Measurements from ENCODE around the gene PCBP3.
"Not testable (repeated sequence)": the region's sequence is repeated elsewhere in the genome, so short reads cannot be mapped to it uniquely, and the experiment has no call there.

The PCBP3 gene

DNA sequence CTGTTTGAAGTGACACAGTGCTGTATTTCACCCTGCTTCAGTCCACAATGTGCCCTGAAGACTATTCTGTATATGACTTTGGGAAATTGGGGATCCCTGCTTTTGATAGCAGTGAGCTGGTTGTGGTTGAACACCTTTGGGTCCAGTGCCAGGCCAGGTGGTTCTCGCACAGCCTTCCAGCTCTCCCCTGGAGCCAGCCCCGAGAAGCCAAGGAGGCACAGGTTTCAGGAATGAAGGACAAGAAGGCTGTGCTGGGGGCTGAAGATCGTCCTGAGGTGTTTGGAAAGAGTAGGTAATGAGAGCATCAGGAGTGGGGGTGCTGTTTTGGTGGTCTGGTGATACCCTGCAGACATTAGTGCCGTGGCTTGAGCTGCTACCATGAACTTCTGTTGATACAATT, 206.7 kb downstream of the PCBP3 start:
- DNase-seq = no peak

DNA sequence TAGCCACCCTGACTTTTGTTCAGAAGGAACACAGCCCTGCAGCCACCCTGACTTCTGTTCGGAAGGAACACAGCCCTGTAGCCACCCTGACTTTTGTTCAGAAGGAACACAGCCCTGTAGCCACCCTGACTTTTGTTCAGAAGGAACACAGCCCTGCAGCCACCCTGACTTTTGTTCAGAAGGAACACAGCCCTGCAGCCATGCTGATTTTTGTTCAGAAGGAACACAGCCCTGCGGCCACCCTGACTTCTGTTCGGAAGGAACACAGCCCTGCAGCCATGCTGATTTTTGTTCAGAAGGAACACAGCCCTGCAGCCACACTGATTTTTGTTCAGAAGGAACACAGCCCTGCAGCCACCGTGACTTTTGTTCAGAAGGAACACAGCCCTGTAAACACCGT, 208.9 kb downstream of the PCBP3 start:
- not testable (repeated sequence) for DNase-seq

DNA sequence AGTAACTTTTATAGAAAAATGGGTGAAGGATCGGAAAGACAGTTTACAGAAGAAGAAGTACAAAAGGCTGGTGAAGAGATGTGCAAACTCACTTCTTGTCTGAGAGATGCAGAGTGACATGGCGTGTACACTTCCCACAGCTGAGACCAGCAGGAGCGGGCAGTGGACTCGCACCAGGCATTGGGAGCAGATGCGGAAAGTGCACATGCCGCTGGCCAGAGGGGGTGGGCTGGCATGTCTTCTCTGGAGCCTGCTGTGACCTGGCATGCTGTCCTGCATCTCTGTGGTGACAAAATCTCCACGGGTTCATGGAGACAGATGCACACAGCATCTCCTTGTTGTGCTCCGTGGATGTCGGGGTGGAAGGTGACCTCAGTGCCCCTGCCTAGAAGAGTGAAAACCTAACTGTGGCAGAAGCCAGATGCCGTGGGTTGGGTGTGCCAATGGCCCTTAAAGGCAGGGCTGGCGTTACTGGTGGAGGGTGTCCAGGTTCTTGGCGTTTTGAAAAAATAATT, 209.4 kb downstream of the PCBP3 start:
- DNase-seq = no peak

DNA sequence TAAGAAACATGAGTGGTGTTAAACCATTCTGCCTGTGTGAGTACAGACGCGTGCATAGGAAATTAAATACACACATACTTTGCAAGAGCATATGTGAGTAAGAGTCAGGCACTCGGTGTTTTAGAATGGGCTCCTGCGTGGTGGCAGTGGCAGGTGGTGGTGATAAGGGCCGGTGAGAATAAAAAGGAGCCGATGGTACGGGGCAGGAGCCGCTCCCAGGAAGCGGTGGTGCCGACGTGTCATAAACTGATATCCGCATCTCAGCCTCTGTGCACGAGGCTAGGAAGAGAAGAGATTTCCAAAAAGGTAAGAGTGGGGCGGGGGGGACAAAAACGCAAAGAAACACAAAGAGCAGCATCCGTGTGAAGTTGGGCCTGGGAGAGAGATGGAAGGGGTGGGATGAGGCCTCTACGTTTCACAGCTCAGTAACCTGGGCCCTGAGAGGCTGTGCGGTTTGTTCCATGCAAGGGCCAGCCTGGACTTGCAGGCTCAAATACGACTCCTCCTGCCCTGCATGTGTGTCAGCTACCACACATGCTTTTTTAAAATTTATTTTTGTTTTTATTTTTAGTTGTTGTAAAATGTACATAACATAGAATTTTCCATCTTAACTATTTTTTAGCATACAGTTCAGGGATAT, 210.3 kb downstream of the PCBP3 start:
- DNase-seq = no peak

DNA sequence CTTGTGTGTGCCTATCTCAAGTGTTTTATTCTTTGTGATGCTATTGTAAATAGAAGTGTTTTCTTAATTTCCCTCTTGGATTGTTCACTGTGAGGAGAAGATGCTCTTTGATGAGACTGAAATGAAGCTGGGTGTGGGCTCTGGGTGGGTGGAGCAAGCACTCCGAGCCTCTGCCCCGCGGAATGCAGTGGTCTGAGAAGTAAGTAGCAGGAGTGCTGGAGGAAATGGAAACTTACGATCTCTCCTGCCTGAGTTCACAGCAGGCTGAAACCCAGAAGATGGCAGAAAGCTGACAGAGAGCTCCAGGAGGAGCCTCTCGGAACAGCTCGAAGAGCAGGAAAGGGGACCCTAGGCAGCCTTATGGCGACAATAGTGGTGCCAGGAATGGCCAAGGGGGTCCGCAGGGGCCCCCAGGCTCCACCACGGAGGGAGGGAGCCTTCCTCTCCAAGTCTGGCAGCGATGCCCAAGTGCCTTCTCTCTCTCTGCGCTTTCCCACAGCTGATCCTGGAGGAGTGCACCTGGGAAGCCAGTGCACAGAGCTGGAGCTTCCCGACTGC, 211.2 kb downstream of the PCBP3 start:
- DNase-seq = no peak

DNA sequence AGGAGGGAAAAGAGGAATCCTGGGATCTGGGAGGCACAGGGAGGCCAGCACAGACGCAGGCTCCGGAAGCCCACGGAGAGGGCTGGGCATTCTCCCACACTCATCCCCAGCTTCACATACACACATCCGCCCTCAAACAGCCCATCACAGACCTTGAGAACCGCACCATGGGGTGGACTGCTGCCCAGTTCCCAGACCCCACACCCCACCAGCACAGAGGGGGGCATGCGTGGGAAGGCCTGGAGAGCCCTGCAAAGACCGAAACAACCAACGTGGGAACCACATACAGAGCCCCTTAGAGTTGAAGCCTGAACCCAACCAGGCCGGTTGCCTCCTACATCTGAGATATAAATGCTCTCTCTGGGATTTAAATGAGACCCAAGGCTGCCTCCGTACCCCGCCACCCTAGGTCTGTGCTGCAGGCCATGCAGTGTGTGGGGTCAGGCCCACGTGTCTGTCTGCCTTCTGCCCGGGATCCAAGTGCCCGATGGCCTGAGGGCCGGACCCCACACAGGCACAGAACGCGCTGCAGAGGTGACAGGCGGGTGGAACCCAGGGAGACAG, 211.8 kb downstream of the PCBP3 start:
- no peak for DNase-seq

DNA sequence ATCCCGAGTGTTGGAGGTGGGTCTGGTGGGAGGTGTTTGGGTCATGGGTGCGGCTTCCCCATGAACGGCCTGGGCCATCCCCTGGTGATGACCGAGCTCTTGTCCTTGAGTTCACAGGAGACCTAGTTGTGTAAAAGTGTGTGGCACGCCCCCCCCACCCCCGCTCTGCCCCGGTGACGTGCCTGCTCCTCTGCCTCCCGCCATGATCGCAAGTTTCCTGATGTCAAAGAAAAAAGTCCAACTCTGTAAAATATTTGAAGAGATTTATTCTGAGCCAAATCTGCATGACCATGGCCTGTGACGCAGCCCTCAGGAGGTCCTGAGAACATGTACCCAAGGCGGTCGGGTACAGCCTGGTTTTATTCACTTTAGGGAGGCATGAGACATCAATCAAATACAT, 212.9 kb downstream of the PCBP3 start:
- no peak for DNase-seq

DNA sequence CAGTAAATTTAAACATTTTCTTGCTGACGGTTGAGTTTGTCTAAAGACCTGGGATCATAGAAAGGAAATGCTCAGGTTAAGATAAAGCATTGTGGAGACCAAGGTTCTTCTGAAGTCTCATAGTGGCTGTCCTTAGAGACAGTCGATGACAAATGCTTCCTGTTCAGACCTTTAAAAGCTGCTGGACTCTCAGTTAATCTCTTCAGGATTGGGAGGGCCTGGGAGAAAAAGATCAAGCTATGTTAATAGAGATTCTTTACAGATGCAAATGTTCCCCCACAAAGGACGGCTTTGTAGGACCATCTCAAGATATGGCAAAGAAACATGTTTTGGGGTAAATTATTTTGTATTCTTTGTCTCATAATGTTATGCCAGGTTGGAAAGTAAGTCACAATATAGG, 213.4 kb downstream of the PCBP3 start:
- no peak for DNase-seq

DNA sequence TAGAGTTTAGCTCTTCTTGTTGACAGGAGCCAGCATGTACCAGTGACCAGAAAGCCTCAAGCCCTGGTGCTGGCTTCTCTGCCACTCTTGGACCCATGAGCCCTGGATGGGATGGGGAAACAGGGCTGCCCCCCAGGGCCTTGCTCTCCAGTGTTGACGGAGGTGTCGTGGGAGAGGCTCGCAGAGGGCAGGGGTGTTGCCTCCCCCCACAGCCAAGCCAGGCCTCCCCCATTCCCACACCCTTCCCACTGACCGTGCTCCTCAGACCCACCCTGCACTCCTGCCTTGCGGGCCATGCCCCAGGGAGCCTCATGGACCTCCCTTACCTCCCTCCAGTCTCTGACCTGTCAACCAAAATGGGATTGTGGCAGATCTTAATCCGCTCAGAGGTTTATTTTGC, 214.2 kb downstream of the PCBP3 start:
- no peak for DNase-seq

DNA sequence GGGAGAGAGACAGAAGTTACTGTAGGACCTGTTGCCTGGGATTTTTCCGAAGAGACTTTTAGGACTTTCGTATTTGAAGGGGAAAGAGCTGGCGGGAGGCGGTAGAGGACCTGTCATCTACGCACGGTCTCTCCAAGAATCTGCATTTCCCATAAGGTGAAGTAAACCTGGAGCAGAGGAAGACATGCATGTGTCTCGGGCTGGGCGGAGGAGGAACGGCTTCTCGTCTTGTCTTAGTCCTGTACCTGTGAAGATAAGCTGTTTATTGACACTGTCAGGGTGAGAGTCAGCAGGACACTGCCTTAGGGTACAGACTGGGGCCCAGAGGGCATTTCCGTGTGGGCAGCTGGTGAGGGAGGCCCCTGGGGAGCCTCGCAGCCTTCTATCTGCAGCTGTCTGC, 214.7 kb downstream of the PCBP3 start:
- DNase-seq = no peak

DNA sequence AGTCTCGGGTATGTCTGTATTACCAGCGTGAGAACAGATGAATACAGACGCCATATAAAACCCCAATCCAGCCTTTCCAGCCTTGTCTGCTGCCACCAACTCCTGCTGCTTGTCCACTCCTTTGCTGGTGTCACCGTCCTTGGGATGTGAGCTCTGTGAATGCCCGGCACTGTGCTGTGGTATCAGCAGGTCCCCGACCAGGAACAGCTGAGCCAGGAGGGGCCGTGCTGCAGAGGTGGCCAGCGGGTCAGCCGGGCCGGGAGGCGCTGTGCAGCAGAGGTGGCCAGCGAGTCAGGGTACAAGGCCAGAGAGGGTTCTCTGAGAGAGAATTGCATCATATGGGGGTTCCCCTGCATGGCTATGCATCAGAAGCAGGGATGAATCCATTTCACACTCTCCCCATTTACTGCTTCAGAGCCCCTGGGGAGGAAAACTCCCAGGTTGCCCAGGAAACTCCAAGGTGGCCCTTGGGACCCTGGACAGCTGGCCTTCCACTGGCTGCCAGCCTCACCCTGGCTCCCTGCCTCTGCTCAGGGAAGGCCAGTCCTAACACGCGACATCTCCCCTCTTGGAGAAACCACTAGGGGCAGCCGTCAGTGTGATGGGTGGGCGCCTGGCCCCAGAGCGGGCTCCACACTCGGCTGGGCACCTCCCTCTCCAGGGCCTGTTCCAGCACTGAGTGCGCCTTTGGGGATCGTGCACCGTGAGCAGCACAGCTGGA, 215.7 kb downstream of the PCBP3 start:
- DNase-seq = no peak

DNA sequence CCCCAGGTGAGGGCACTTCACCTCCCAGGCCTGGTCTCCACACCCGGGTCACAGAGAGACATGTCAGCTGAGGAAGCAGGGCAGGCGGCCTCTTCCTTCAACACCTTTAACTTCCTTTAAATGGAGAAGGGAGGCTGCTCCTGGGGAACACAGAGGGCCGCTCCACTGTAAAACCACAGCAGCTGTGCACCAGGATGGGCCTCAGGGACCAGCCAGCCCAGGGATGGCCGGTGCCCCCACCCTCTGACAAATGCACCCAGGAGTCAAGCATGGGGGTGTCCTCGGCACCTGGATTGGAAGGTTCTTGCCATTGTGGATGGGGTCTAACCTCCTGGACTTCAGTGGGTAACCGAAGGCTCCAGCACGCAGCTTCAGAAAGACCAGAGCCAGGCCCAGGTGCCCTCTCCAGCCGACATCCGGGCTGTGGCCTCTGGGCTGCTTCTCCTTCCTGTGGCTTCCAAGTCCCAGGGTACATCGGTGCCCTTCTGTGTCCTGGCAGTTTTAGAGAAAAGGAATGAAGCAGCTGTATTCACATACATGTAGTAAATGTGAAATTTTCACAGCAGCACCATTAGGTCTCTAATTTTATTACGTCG, 216.3 kb downstream of the PCBP3 start:
- DNase-seq = no peak

DNA sequence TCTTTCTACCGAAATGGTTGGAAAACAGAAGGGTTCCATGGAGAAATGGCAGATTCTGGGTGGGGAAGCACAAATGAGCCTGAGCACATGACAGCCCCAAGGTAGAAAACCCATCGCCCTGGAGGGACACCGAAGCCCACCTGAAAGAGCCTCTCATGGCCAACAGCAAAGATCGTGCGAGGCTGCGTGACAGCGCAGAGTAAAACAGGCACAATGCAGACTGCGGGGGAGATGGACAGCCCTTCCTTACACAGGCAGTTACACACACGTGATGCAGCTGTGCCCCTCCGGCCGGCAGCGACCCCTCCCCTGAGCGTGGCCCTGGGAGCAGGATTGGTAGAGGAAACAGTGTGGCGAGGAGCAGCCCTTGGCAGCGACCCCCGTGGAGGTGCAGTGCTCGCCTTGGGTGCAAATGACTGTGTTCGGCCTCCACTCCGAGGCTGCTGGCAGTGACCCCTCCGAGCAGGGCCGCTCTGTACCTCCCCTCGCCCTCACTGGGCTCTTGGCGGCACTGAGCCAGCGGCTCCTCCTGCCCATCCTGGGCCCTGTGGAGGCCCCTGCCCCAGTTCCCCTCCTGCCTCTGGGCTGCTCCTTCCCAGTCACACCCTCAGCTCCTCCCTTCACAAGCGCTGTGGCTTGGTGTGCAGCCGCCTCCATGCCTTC, 217.1 kb downstream of the PCBP3 start:
- DNase-seq = no peak

DNA sequence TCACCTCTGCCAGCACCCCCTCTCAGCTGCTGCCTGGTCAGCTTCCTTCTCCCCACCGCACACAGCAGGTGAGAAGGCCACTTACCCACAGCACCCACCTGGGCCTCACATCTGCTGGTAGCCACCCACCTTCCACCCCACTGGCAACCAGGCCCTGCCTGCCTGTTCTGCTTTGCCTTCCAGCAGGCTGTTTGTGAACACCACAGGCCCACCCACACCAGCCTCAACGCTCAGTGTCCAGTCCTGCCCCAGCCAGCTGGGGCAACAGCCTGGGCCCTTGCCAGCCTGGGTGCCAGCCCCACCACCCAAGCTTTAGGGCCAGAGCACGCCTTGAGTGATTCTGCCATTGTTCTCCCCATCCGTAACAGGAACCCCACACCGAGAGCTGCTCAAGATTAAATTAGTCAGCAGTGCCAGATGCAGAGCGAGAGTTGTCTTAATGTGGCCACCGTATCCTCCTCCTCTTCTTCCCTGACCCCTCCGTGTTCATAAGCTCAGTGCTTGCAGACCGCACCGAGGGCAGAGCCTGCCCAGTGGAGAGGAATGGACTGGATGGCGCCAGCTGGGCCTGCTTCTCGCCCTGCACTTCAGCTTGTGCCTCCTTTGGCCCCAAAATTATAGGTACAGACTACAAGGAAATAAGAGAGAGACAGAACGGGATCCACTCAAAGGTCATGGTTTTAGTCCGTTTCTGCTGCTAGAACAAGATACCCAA, 217.8 kb downstream of the PCBP3 start:
- DNase-seq = no peak

DNA sequence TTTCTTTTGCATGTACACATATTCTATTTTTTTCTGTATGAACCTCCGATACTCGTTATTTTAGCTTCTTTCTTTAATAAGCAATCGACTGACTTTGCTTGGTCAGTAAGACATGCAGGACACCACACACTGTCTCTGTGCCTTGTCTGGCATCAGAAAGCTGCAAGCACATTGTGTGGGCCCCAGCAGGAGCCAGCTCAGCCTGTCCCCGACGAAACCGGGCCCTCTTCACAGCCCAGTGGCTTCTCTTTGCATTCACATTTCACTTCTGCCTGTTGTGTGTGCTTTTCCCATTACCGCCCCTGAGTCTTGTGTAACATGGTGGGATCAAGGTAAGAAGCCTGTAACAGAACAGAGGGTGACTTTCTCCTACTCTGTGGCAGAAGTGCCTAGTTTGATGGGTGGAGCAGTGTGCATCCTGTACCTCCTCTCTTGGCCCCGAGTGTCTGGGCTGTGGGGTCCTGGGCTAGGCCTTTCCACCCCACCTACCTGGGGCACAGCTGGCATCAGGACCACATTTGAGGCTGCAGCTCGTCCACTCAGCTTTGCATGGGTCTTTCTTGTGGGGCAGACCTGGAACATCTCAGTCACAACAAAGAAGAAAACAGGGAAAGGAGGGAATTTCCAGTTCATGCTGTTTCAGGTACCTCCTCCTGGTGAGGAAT, 219.2 kb downstream of the PCBP3 start:
- DNase-seq = no peak

DNA sequence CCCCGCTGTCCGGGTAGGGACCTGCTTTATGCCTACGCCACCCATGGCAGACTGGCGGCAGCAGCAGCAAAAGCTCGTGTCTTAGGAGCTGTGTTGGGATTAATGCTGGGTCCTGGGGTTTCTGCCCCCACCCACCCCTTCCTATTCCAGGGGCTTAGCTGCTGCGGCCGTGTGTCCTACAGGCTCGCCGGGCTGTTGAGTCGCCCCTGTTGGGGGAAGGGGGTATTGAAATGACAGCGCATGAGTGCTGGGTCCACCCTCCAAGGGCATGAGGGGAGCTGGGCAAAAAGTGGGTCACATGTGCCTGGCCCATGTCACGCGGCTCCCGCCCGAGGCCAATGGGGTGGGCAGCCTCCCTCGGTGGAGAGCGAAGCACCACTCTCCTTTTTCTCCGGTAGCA, 219.7 kb downstream of the PCBP3 start:
- DNase-seq = no peak

DNA sequence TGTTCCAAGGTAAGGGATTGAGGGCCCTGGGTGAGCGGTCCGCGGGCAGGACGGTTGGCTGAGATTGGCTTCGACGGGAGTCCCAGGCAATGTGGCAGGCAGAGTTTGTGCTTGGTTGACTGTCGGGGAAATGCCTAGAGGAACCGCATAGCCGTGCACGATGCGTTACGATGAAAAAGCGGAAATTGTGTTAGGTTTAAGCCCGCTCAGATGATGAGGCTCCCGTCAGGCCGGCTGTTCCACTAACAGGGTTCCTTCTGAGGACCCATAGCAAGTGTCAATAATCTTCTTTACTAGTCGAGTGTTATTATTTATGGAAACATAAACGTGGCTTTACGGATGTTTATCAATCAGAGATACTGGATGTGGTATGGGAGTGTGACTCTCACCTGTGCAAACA, 220.2 kb downstream of the PCBP3 start:
- DNase-seq = no peak

DNA sequence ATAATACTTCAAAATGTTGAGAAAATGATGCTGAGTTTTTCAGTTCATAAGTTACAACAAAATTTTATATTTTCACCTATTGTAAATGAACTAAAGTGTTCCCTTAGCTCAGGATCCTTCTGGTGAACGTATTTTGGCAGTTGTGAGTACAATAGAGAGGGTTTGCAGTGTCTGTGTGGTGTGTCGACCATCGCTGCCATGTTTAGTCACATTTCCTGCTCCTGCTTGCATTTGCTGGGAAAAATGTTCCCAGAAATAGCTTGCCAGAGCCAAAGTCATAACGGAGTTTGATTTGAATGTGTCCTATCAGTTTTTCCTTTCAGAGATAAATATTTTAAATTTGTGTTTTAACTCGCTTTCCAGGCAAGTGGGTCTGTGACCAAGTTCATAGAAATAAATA, 220.9 kb downstream of the PCBP3 start:
- DNase-seq = no peak

DNA sequence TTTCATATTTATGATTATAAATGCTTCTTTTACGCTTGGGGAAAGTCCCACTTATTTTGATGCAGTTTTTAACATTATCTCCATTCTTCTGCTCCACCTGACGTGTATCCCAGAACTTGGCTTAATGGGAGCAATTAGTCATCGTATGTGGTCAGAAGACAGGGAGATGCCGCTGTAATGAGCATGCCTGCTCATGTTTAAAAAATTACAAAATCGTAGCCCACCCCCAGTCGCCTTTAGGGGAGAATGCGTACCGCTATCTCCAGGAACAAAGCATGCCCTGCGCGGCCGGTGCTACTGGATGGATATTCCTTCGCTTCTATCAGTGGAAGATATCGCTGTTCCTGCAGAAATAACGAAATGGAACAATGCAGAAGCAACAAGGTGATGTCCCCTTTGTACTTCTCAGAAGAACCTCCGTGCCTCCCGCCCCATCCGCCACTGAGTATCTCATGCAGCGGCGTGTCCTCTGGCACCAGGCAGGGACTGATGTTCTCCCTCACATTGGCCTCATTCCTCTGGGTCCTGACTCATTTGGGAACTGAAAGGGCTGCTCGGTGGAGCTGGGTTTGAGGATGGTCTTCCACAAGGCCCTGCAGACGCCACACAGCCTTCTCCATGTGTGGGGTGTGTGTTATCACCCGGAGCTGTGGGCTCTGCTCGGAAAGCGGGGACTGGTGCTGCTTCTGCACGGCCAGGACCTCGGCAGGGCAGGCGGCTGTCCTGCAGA, 221.7 kb downstream of the PCBP3 start:
- no peak for DNase-seq

DNA sequence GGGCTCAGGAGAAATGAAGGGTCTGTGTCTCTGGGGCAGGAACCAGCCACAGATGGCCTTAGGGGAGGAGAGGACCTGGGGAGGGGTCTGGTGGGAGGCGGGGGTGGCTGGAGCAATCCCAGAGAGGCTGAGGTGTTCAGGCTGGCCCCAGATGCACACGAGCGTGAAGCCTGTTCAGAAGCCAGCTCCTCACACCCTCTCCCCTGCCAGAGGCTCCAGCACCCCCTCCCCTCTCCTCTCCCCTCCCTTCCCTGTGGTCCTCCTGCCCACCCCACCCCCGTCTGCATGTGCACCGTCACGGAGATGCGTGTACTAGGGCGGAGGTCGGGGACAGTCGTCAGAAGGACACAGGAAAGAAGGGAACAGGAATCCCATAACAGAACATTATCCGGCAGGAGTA, 223.0 kb downstream of the PCBP3 start:
- no peak for DNase-seq

DNA sequence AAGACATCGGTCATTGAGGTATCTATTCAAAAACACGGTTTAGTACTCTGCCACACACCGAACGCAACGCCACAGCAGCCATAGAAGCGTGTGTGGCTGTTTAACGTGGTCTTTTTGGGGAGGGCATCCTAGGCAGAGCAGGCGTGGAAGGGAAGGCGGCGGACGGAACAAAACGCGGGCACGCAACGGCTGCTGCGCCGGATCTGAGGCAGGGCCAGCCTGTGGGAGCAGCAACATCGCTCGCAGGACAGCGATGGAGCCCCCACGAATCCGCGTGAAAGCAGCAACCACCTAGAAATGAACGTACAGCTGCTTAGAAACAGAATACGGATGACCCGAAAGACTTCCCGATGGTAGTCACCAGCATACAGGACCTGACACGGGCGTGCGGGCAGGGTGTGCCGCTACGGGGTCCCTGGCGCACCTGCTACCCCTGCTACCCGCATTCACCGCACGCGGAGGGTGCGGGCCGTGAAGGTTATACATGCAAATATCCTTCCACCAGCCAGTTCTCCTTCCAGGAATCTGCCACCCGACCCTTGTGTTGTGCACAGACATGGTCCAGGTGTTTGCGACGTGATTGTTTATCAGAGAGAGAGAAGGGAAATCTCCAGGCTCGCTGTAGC, 223.6 kb downstream of the PCBP3 start:
- DNase-seq = no peak
